Activated T-cell treated with anti-CD3 and anti-CD28 coated beads for 4 hours (primary cell): ENCODE data around the gene APEH.

Source experiments
- DNase-seq: peaks from one replicate; pipeline ENCODE4 v3.0.0-alpha.2; 2020

The APEH gene

GRCh38 chr3:49673715-49674496 is at the start of gene APEH:
Gene APEH, plus strand, starts transcription at chr3:49674351. Its CDS starts 51 bp downstream, at chr3:49674402.
- peak; percentile 95 for DNase-seq

GRCh38 chr3:49625071-49625470 is 49.1 kb upstream of the APEH start:
- DNase-seq = no peak

- DNase-seq = no peak
Observed at GRCh38 chr3:49626101-49626581, 48.0 kb upstream of the APEH start.

- DNase-seq = no peak
Observed at GRCh38 chr3:49626796-49627195, 47.4 kb upstream of the APEH start.

GRCh38 chr3:49627634-49628033 is 46.5 kb upstream of the APEH start:
- no peak for DNase-seq

GRCh38 chr3:49628249-49628648 is 45.9 kb upstream of the APEH start:
- no peak for DNase-seq

- no peak for DNase-seq
Observed at GRCh38 chr3:49629451-49629850, 44.7 kb upstream of the APEH start.

GRCh38 chr3:49629866-49630265 is 44.3 kb upstream of the APEH start:
- no peak for DNase-seq

- no peak for DNase-seq
Observed at GRCh38 chr3:49630784-49631183, 43.4 kb upstream of the APEH start.

- DNase-seq = no peak
Observed at GRCh38 chr3:49634736-49635135, 39.4 kb upstream of the APEH start.

GRCh38 chr3:49636883-49637609 is 37.1 kb upstream of the APEH start:
- no peak for DNase-seq

GRCh38 chr3:49638445-49638844 is 35.7 kb upstream of the APEH start:
- DNase-seq = no peak

- DNase-seq = no peak
Observed at GRCh38 chr3:49639551-49639950, 34.6 kb upstream of the APEH start.

GRCh38 chr3:49641292-49641691 is 32.9 kb upstream of the APEH start:
- no peak for DNase-seq

- DNase-seq = no peak
Observed at GRCh38 chr3:49641921-49642707, 32.0 kb upstream of the APEH start.

GRCh38 chr3:49642708-49643145 is 31.4 kb upstream of the APEH start:
- no peak for DNase-seq

- no peak for DNase-seq
Observed at GRCh38 chr3:49644684-49645083, 29.5 kb upstream of the APEH start.

GRCh38 chr3:49646236-49646635 is 27.9 kb upstream of the APEH start:
- DNase-seq = no peak

GRCh38 chr3:49647741-49648140 is 26.4 kb upstream of the APEH start:
- no peak for DNase-seq

GRCh38 chr3:49648354-49649019 is 25.7 kb upstream of the APEH start:
- no peak for DNase-seq

- no peak for DNase-seq
Observed at GRCh38 chr3:49649576-49649975, 24.6 kb upstream of the APEH start.

GRCh38 chr3:49650177-49650576 is 24.0 kb upstream of the APEH start:
- no peak for DNase-seq

- no peak for DNase-seq
Observed at GRCh38 chr3:49650637-49651036, 23.5 kb upstream of the APEH start.
